ENCODE results near the gene LAD1.
A peak's percentile ranks its signal among the peaks of the same experiment; 100 is the strongest.

The LAD1 gene

DNA sequence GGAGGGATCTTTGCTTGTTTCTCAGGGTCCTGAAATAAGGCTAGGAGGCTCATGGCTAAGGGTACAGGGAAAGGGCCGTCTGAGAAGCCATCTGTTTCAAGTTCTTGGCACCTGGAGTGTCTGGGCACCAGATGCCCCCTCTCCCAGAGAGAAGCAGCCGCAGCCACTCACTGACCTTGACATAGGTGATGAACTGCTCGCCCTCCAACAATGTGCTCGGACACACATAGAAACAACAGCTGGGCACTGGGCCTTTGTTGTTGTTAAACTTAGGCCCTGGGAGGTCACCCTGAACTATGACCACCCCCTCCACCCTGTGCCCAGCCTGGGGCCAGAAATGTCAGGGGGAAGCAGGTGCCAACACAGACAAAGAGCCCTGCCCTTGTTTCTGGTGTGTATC lies 31.7 kb upstream of the LAD1 start:
- DNase-seq (ENCODE audit: low read depth in 1 of 2, low spot score in 1 of 2) = no peak
- no peak overlapping the region for H3K27ac ChIP-seq (replicated peaks)
- H3K4me3 ChIP-seq (replicated peaks; ENCODE audit: insufficient read depth, low read length) = no peak overlapping the region
- TF ChIP-seq GABPA (IDR thresholded peaks at IDR 0.05; ENCODE audit: low read depth) = no peak
- no peak for TF ChIP-seq POLR2AphosphoS5 (IDR thresholded peaks at IDR 0.05; ENCODE audit: low read depth)
- TF ChIP-seq, protein P1, sequence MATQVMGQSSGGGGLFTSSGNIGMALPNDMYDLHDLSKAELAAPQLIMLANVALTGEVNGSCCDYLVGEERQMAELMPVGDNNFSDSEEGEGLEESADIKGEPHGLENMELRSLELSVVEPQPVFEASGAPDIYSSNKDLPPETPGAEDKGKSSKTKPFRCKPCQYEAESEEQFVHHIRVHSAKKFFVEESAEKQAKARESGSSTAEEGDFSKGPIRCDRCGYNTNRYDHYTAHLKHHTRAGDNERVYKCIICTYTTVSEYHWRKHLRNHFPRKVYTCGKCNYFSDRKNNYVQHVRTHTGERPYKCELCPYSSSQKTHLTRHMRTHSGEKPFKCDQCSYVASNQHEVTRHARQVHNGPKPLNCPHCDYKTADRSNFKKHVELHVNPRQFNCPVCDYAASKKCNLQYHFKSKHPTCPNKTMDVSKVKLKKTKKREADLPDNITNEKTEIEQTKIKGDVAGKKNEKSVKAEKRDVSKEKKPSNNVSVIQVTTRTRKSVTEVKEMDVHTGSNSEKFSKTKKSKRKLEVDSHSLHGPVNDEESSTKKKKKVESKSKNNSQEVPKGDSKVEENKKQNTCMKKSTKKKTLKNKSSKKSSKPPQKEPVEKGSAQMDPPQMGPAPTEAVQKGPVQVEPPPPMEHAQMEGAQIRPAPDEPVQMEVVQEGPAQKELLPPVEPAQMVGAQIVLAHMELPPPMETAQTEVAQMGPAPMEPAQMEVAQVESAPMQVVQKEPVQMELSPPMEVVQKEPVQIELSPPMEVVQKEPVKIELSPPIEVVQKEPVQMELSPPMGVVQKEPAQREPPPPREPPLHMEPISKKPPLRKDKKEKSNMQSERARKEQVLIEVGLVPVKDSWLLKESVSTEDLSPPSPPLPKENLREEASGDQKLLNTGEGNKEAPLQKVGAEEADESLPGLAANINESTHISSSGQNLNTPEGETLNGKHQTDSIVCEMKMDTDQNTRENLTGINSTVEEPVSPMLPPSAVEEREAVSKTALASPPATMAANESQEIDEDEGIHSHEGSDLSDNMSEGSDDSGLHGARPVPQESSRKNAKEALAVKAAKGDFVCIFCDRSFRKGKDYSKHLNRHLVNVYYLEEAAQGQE (IDR thresholded peaks at IDR 0.05; ENCODE audit: insufficient replicate concordance, low read depth) = no peak
- TF ChIP-seq, protein P2, sequence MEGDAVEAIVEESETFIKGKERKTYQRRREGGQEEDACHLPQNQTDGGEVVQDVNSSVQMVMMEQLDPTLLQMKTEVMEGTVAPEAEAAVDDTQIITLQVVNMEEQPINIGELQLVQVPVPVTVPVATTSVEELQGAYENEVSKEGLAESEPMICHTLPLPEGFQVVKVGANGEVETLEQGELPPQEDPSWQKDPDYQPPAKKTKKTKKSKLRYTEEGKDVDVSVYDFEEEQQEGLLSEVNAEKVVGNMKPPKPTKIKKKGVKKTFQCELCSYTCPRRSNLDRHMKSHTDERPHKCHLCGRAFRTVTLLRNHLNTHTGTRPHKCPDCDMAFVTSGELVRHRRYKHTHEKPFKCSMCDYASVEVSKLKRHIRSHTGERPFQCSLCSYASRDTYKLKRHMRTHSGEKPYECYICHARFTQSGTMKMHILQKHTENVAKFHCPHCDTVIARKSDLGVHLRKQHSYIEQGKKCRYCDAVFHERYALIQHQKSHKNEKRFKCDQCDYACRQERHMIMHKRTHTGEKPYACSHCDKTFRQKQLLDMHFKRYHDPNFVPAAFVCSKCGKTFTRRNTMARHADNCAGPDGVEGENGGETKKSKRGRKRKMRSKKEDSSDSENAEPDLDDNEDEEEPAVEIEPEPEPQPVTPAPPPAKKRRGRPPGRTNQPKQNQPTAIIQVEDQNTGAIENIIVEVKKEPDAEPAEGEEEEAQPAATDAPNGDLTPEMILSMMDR (IDR thresholded peaks at IDR 0.05; ENCODE audit: insufficient read depth, low read length) = no peak
- no peak for TF ChIP-seq SPI1 (IDR thresholded peaks at IDR 0.05; ENCODE audit: borderline replicate concordance, low read depth)
- H3K27me3 ChIP-seq (ENCODE audit: insufficient read depth, poor library complexity, severe bottlenecking) = no peaks in the 10 kb centered on the region

DNA sequence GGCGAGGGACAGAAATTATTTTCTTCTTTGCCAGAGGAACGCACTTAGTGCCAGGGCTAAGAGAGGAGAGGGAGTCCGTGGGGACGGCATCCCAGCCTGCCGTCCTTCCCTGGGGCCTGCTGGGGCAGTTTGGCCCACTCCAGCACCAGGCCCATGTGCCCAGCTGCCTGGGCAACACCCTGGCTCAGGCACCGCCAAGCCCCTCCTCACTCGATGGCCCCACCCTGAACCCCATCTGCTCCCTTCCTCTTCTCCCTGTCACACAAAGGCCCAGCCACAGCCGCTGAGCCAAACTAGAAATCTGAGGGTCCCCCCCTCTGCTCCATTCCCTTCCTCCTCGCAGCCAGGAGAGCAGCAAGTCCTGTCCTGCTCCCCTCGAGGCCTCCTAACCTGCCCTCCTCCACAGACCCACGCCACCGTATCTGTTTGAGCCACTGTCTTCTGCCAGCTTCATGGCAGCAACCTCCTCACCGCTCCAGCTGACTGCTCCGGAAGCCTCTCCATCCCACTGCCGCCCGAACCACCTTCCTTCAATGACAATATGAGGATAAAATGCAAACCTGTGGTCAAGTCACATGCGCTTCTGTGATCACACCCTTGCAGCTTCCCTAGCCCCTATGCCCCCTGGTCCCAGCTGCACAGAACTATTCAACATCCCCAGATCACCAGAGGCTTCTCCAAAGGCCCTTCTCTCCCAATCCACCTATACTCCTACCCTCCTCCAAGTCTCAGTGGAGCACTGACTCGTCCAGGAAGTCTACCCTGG lies 30.8 kb upstream of the LAD1 start:
- H3K27me3 ChIP-seq (ENCODE audit: insufficient read depth, poor library complexity, severe bottlenecking) = no peaks in the 10 kb centered on the region
- H3K4me3 ChIP-seq (replicated peaks; ENCODE audit: insufficient read depth, low read length) = no peak overlapping the region
- no peak overlapping the region for H3K27ac ChIP-seq (replicated peaks)
- TF ChIP-seq POLR2AphosphoS5 (IDR thresholded peaks at IDR 0.05; ENCODE audit: low read depth) = no peak
- no peak for DNase-seq (ENCODE audit: low read depth in 1 of 2, low spot score in 1 of 2)

DNA sequence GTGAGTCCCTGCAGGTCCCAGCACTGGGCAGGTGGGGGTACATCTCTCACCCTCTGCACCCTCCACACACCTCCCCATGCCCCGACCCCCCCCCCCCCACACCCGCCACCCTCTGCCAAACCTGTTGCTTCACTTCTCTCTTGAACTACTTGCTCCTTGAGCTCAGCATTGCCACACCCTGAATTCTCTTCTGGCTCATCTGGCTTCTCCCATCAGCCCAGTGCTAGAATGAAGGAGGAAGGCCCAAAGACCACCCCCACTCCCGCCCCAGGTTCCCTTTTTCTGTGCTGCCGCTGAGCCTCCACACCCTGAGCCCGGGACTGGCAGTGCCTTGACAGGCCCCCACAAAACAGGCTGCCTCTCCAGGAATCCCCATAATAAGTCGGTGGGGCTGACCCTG lies 28.8 kb upstream of the LAD1 start:
- Histone ChIP-seq H3K27me3 (ENCODE audit: insufficient read depth, poor library complexity, severe bottlenecking) (no peaks in the 10 kb centered on the region), H3K4me3 (replicated peaks; ENCODE audit: insufficient read depth, low read length) (no peak overlapping the region), H3K27ac (replicated peaks) (no peak overlapping the region)
- TF ChIP-seq GABPA (IDR thresholded peaks at IDR 0.05; ENCODE audit: low read depth) (no peak), SPI1 (IDR thresholded peaks at IDR 0.05; ENCODE audit: borderline replicate concordance, low read depth) (no peak), POLR2AphosphoS5 (IDR thresholded peaks at IDR 0.05; ENCODE audit: low read depth) (no peak)
- TF ChIP-seq, protein P1 (IDR thresholded peaks at IDR 0.05; ENCODE audit: insufficient replicate concordance, low read depth) = no peak
- TF ChIP-seq, protein P2 (IDR thresholded peaks at IDR 0.05; ENCODE audit: insufficient read depth, low read length) = no peak
- DNase-seq (ENCODE audit: low read depth in 1 of 2, low spot score in 1 of 2) = peak in 1 of 2 experiments; percentile 20

DNA sequence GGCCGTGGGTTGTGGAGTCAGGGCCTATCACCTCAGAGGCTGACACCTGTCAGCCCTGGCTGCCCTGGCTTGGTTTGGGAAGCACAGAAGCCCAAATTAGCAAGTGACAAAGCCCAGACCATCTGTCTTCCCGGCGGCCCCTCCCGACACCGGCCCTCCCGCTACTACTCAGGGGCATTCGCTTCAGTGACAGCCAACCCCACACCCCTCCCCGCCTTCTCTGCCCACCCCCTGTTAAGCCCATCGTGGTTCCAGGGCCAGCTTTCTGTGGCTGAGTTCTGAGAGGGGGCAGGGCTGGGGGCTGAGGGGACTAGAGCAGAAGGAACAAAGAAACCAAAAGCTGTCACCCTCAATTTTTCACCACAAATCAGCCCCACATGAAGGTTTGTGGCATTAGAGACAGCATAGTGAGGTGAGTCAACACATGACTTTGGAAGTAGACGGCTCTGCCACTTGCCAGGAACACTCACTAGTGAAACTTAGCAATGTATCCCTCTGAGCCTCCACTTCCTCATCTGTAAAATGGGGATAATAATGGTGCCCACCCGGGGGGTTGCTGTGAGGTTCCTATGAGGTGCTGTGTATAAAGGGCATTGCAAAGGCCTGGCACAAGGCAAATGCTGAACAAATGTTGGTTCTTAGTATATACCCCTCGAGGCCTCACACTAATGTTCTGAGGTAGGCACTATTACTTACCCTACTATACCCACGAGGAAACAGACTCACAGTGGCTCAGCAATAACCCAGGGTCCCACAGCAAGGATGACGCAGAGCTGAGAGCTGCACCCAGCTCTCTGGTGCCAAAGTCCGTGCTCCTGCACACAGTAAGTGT lies 27.6 kb upstream of the LAD1 start:
- TF ChIP-seq POLR2AphosphoS5 (IDR thresholded peaks at IDR 0.05; ENCODE audit: low read depth) = no peak
- TF ChIP-seq, protein P2 (IDR thresholded peaks at IDR 0.05; ENCODE audit: insufficient read depth, low read length) = no peak
- no peak for TF ChIP-seq SPI1 (IDR thresholded peaks at IDR 0.05; ENCODE audit: borderline replicate concordance, low read depth)
- TF ChIP-seq, protein P1 (IDR thresholded peaks at IDR 0.05; ENCODE audit: insufficient replicate concordance, low read depth) = no peak
- no peak for TF ChIP-seq GABPA (IDR thresholded peaks at IDR 0.05; ENCODE audit: low read depth)
- H3K27me3 ChIP-seq (ENCODE audit: insufficient read depth, poor library complexity, severe bottlenecking) = no peaks in the 10 kb centered on the region
- no peak for DNase-seq (ENCODE audit: low read depth in 1 of 2, low spot score in 1 of 2)
- no peak overlapping the region for H3K27ac ChIP-seq (replicated peaks)
- no peak overlapping the region for H3K4me3 ChIP-seq (replicated peaks; ENCODE audit: insufficient read depth, low read length)
